OCI-LY1 (cell line): ENCODE measurements around the gene CATSPERD.

Experiments
- H2AFZ ChIP-seq: fragments of 200-600 bp; sonication (generic), shearing (Covaris generic); 2 replicates; pipeline ENCODE4 v1.6.0; 2014; ENCODE audit warnings: antibody characterized with exemption, mild to moderate bottlenecking, low read length
- H3F3A ChIP-seq: fragments of 200-600 bp; sonication (generic), shearing (Covaris generic); 2 replicates; pipeline ENCODE4 v1.6.0; 2014; ENCODE audit warnings: mild to moderate bottlenecking, antibody characterized with exemption, low read length, moderate library complexity; ENCODE audit not compliant: insufficient read depth
- H3K27ac ChIP-seq: fragments of 200-600 bp; sonication (generic); 2 replicates; pipeline ENCODE4 v1.5.1; 2014; ENCODE audit warnings: low read length, mixed run types, mild to moderate bottlenecking, low read depth; ENCODE audit not compliant: poor library complexity, severe bottlenecking
- H3K27me3 ChIP-seq: fragments of 200-600 bp; sonication (generic); 2 replicates; pipeline ENCODE4 v1.6.0; 2014; ENCODE audit warnings: antibody characterized with exemption, mild to moderate bottlenecking, low read length, moderate library complexity; ENCODE audit not compliant: insufficient read depth
- H3K36me3 ChIP-seq: fragments of 200-600 bp; sonication (generic); 2 replicates; pipeline ENCODE4 v1.6.1; 2014; ENCODE audit warnings: mild to moderate bottlenecking, antibody characterized with exemption, low read length, moderate library complexity, mixed read lengths; ENCODE audit not compliant: insufficient read depth
- H3K4me1 ChIP-seq: fragments of 200-600 bp; sonication (generic); 2 replicates; pipeline ENCODE4 v1.5.1; 2014; ENCODE audit warnings: mild to moderate bottlenecking, low read length, moderate library complexity; ENCODE audit not compliant: insufficient read depth, severe bottlenecking
- H3K4me2 ChIP-seq: fragments of 200-600 bp; sonication (generic), shearing (Covaris generic); 2 replicates; pipeline ENCODE4 v1.6.1; 2014; ENCODE audit warnings: low read length
- H3K4me3 ChIP-seq: fragments of 200-600 bp; sonication (generic); 2 replicates; pipeline ENCODE4 v1.5.1; 2014; ENCODE audit warnings: low read length, low read depth, mild to moderate bottlenecking, mixed read lengths; ENCODE audit not compliant: poor library complexity, severe bottlenecking
- H3K79me2 ChIP-seq: fragments of 200-600 bp; shearing (Covaris generic); 2 replicates; pipeline ENCODE4 v1.6.1; 2016; ENCODE audit warnings: mixed run types, low read length, mixed read lengths; ENCODE audit not compliant: insufficient read depth
- H3K9ac ChIP-seq: fragments of 200-600 bp; sonication (generic), shearing (Covaris generic); 2 replicates; pipeline ENCODE4 v1.6.1; 2014; ENCODE audit warnings: mild to moderate bottlenecking, low read length, mixed read lengths
- H3K9me2 ChIP-seq: fragments of 200-600 bp; sonication (generic), shearing (Covaris generic); 2 replicates; pipeline ENCODE4 v1.6.1; 2014; ENCODE audit warnings: low read depth, mild to moderate bottlenecking, low read length, mixed read lengths
- H3K9me3 ChIP-seq: fragments of 200-600 bp; shearing (Covaris generic); 2 replicates; pipeline ENCODE4 v1.6.1; 2014; ENCODE audit warnings: low read length, mixed read lengths
- H4K20me1 ChIP-seq: fragments of 200-600 bp; sonication (generic), shearing (Covaris generic); 2 replicates; pipeline ENCODE4 v1.6.0; 2016; ENCODE audit warnings: mild to moderate bottlenecking, low read length; ENCODE audit not compliant: insufficient read depth
- CTCF ChIP-seq: fragments of 200-600 bp; sonication (generic), shearing (Covaris generic); IDR thresholded peaks from 2 replicates; pipeline ENCODE4 v1.5.1; 2017; ENCODE audit warnings: mild to moderate bottlenecking, antibody characterized with exemption, low read length, moderate library complexity, mixed read lengths
- EZH2 ChIP-seq: fragments of 200-600 bp; sonication (generic), shearing (Covaris generic); IDR thresholded peaks from 2 replicates; pipeline ENCODE4 v1.8.0; 2017; ENCODE audit warnings: borderline replicate concordance, mixed run types, mild to moderate bottlenecking, antibody characterized with exemption, low read length, moderate library complexity, mixed read lengths

CATSPERD gene

GRCh38 chr19:5820785-5821184 is 100.3 kb downstream of the CATSPERD start:
- Histone ChIP-seq H3K79me2 (no peaks in the 10 kb centered on the region), H4K20me1 (no peaks in the 10 kb centered on the region), H3K27me3 (no peaks in the 10 kb centered on the region), H3K27ac (no peak overlapping the region), H3K4me2 (no peak overlapping the region), H3K4me1 (no peaks in the 10 kb centered on the region), H3K36me3 (no peaks in the 10 kb centered on the region), H3K9ac (no peak overlapping the region), H3K4me3 (no peak overlapping the region), H3K9me3 (no peaks in the 10 kb centered on the region), H2AFZ (no peak overlapping the region), H3K9me2 (no peaks in the 10 kb centered on the region), H3F3A (no peaks in the 10 kb centered on the region)
- no peak for TF ChIP-seq EZH2
- no peak for TF ChIP-seq CTCF

GRCh38 chr19:5821521-5822180 is 101.2 kb downstream of the CATSPERD start:
- TF ChIP-seq EZH2 (no peak), CTCF (no peak)

GRCh38 chr19:5822181-5822844 is 101.9 kb downstream of the CATSPERD start:
- Histone ChIP-seq H3K9ac (no peak overlapping the region), H3K4me2 (no peak overlapping the region), H3K9me2 (no peaks in the 10 kb centered on the region), H2AFZ (no peak overlapping the region), H3K27me3 (no peaks in the 10 kb centered on the region), H3K9me3 (no peaks in the 10 kb centered on the region), H3K79me2 (no peaks in the 10 kb centered on the region), H3K4me3 (no peak overlapping the region), H3F3A (0 out of 2 replicates have a peak, but pooled peaks cover 5% of the 10 kb centered on the region), H3K27ac (no peak overlapping the region), H4K20me1 (no peaks in the 10 kb centered on the region), H3K4me1 (peaks cover 13% of the 10 kb centered on the region), H3K36me3 (no peaks in the 10 kb centered on the region)
- TF ChIP-seq CTCF (no peak), EZH2 (no peak)

More at GRCh38 chr19:5821521-5822180, 101.2 kb downstream of the CATSPERD start:
- Histone ChIP-seq H3K4me1 (peaks cover 6% of the 10 kb centered on the region), H3K27ac (no peak overlapping the region), H2AFZ (no peak overlapping the region), H3K4me3 (no peak overlapping the region), H3K36me3 (no peaks in the 10 kb centered on the region), H3K79me2 (no peaks in the 10 kb centered on the region), H3K9me2 (no peaks in the 10 kb centered on the region), H3K27me3 (no peaks in the 10 kb centered on the region), H3K9ac (no peak overlapping the region), H3K9me3 (no peaks in the 10 kb centered on the region), H3F3A (no peaks in the 10 kb centered on the region), H3K4me2 (no peak overlapping the region), H4K20me1 (no peaks in the 10 kb centered on the region)
